ENCODE results near the gene PGLYRP4.

The PGLYRP4 gene

GRCh38 chr1:153374071-153374470 lies 25.4 kb upstream of the PGLYRP4 start:
- no peak for DNase-seq

DNA sequence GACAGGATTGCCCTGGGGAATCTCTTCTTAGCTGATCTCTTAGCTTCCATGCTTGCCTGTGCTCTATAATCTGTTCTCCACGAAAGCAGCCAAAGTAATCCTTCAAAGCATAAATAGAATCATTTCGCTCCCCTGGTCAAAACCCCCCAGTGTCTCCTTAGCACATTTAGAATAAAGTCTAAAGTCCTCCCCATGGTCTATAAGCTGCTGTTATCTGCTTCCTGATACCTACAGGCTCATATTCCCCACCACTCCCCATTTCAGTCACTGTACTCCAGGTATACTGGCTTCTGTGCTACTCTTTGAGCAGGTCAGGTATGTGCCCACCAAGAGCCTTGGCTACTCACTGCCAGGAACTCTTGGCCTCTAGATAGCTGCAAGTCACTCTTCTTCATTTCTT lies 23.9 kb upstream of the PGLYRP4 start:
- no peak for DNase-seq

DNA sequence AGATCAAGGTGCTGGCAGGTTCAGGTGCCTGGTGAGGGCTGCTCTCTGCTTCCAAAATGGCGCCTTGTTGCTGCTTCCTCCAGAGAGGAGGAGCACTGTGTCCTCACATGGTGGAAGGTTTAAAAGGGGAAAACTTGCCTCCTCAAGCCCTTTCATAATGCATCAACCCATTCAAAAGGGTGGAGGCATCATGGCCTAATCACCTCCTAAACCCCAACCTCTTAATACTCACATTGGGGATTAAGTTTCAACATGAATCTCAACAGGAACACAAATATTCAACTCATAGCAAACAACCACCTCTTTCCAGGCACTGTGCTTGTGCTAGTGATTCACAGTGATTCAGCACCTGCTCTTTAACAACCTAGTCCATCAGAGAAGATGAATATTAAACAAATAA lies 22.6 kb upstream of the PGLYRP4 start:
- DNase-seq: no peak

DNA sequence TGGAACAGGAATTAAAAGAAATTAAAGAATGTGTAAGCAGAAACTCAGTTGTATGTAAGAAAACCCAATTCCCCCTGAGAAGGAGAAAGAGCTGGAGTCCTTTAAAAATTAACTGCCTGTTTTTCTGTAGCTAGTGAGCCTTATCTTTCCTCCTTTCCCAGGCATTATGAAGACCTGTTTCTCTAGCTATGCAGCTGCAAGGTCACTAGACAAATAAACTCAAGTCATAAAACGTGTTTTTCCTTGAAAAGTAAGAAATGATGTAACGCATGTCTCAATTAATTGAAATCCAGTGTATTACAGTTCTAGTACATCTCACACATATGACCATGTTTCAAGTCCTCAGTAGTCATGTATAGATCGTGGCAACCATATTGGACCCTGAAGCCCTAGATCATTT lies 21.5 kb upstream of the PGLYRP4 start:
- DNase-seq: no peak

DNA sequence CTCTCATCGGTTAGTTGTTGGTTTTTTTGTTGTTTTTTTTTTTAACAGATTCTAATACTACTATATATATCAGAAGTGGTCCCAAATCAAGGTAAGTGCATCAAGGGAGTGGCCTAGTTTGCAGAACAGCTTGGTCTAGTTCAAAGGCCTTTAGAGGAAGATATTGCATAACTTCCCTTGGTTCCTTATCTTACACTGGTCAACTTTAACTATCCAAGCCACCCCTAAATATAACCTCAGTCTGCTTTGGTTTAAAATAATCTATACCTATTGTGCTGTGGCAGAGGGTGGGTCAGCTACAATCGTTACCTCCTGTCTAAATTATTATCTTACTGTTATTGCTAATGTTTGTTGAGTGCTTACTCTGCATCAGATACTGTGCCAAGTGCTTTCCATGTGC lies 19.9 kb upstream of the PGLYRP4 start:
- DNase-seq: no peak

- DNase-seq: no peak
Observed at GRCh38 chr1:153367090-153367489, 18.4 kb upstream of the PGLYRP4 start.

GRCh38 chr1:153366261-153366660 lies 17.6 kb upstream of the PGLYRP4 start:
- DNase-seq: no peak

DNA sequence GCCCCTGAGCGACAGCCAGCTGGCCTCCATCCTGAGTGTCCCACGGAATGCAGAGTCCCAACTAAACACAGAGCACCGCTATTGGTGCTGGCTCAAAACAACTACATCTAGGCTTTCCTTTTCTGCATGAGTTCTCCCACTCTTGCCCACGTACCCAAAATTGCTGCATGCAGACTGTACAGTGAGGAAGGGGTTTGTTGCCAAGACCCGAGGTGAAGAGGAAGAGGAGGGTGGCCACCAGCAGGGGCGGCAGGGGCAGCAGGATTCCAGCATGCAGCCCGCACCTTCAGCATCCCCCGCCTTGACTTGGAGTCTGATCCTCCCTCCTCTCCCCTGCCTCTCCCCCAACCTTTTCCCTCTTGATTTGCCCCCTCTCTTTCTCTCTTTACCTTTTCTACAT lies 17.1 kb upstream of the PGLYRP4 start:
- no peak for DNase-seq

GRCh38 chr1:153364766-153365666 lies 16.4 kb upstream of the PGLYRP4 start:
- no peak for DNase-seq

- no peak for DNase-seq
Observed at GRCh38 chr1:153364156-153364555, 15.5 kb upstream of the PGLYRP4 start.

DNA sequence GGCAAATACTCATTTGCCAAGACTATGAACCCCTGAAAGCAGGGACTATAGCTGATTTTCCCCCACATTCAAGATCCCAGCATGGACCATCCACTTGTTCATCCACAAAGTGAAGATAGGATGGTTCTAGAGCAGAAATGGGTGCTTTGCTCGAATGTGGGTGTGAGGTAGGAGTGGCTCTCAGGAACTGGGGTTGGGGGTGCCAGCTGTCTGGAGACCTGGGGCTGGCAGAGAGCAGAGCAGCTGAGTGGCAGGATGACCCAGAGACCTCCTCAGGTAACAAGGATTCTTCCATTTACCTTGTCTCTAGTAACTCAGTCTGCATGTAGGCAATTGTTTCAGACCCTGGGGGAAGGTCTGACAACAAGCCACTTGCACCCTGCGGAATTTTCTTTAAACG lies 15.0 kb upstream of the PGLYRP4 start:
- DNase-seq: no peak

- DNase-seq: no peak
Observed at GRCh38 chr1:153362187-153362775, 13.6 kb upstream of the PGLYRP4 start.

GRCh38 chr1:153361480-153362109 lies 13.0 kb upstream of the PGLYRP4 start:
- DNase-seq: no peak

DNA sequence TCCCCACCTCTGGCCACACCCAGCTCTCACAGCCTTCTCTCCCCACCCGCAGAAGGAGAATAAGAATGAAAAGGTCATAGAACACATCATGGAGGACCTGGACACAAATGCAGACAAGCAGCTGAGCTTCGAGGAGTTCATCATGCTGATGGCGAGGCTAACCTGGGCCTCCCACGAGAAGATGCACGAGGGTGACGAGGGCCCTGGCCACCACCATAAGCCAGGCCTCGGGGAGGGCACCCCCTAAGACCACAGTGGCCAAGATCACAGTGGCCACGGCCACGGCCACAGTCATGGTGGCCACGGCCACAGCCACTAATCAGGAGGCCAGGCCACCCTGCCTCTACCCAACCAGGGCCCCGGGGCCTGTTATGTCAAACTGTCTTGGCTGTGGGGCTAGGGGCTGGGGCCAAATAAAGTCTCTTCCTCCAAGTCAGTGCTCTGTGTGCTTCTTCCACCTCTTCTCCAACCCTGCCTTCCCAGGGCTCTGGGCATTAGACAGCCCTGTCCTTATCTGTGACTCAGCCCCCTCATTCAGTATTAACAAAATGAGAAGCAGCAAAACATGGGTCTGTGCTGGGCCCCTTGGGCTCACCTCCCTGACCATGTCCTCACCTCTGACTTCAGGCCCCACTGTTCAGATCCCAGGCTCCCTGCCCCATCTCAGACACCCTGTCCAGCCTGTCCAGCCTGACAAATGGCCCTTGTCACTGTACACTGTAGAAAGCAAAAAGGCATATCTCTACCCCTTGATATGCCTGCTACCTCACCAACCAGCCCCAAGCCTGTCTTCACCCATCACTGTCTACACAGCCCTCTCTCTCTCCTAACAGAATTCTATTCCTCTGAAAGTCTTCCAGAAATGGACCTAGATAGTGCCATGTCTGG lies 12.2 kb upstream of the PGLYRP4 start:
- no peak for DNase-seq

GRCh38 chr1:153360190-153360589 lies 11.5 kb upstream of the PGLYRP4 start:
- DNase-seq: no peak

DNA sequence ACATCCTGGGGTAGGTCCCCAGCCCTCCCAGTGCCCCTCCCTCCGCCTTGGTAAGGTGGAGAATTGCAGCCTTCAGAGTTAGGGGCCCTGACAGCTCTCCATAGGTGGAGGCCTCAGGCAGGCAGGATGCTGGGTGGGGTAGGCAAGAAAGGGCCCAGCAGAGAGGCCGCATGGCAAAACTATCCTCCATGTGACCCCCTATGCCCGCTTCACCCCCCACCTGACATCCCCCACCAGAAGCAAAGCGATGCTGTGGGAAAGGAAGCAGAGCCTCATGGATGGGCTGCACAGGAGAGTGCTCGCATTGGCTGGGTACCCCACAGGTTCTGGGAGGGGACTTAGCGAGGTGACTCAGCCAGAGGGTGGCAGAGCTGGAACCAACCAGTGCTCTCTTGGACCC lies 10.6 kb upstream of the PGLYRP4 start:
- DNase-seq: no peak

GRCh38 chr1:153358691-153358975 lies 10.0 kb upstream of the PGLYRP4 start:
- DNase-seq: no peak

GRCh38 chr1:153357853-153358690 lies 9.4 kb upstream of the PGLYRP4 start, which contains the start of gene S100A9:
S100A9 (plus strand) TSS chr1:153357854; CDS start chr1:153358284, 430 bp downstream.
- no peak for DNase-seq

DNA sequence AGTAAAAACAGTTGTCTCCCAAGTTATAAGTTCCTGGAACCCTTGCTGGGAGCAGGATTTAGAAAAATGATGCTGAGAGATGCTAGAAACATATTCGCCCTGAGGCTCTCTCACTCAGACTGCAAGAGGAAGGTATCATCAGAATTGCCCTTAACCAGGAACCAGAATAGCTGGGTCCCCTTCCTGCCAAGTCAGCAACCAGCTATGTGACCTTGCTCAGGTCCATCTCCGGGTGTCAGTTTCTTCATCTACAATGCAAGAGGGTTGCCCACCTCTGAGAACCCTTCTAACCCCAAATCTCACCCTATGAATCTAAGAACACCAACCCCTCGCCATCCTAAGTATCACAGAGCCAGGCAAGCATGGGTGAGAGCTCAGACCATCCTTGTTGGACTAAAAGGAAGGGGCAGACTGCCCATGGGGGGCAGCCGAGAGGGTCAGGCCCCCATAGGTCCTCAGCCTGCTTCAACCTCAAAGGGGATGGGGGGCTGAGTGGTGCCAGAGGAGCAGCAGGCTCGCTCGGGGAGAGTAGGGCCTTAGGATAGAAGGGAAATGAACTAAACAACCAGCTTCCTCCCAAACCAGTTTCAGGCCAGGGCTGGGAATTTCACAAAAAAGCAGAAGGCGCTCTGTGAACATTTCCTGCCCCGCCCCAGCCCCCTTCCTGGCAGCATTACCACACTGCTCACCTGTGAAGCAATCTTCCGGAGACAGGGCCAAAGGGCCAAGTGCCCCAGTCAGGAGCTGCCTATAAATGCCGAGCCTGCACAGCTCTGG lies 8.6 kb upstream of the PGLYRP4 start:
- no peak for DNase-seq

- DNase-seq: no peak
Observed at GRCh38 chr1:153356392-153357075, 7.9 kb upstream of the PGLYRP4 start.
